Stimulated activated CD8-positive, alpha-beta memory T cell treated with anti-CD3 and anti-CD28 coated beads, Interleukin-7, amount 100 ng/mL, for 48 hours (primary cell): ENCODE measurements around the gene TMEM72.

Experiments
- DNase-seq, 2 donors: peaks; one replicate each; pipeline ENCODE4 v3.0.0-alpha.2; 2020; ENCODE audit warnings: low read depth in 1 of 2; ENCODE audit errors: extremely low read depth in 1 of 2

The TMEM72 gene

DNA sequence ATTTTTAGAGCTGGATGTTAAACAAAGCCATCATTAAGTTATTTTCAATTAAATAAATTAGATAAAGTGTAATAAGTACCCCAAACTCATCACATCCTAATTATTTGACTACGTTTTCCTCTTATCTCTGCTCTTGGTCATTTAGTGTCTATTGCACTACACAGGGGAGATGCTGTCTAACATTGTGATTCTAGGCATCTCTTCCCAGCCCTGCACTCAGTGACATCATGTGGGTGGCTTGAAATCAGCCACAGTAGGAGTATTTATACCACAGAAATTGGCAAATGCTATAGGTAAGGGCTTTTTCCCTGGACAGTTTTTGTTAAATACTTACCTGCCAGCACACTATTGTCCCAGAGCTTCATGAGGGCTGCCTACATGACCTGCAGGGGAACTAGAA is 21.3 kb upstream of the TMEM72 start:
- no peak for DNase-seq

- DNase-seq: no peak
Observed at GRCh38 chr10:44890696-44891563, 20.2 kb upstream of the TMEM72 start.

- no peak for DNase-seq
Observed at GRCh38 chr10:44891721-44892120, 19.4 kb upstream of the TMEM72 start.

GRCh38 chr10:44893604-44894468 is 17.3 kb upstream of the TMEM72 start:
- DNase-seq: no peak

- no peak for DNase-seq
Observed at GRCh38 chr10:44894691-44895090, 16.4 kb upstream of the TMEM72 start.

- no peak for DNase-seq
Observed at GRCh38 chr10:44895280-44895679, 15.9 kb upstream of the TMEM72 start.

GRCh38 chr10:44897049-44897448 is 14.1 kb upstream of the TMEM72 start:
- DNase-seq: no peak

GRCh38 chr10:44898665-44899064 is 12.5 kb upstream of the TMEM72 start:
- DNase-seq: no peak

GRCh38 chr10:44899450-44900080 is 11.6 kb upstream of the TMEM72 start:
- DNase-seq: no peak

GRCh38 chr10:44902941-44903545 is 8.1 kb upstream of the TMEM72 start:
- no peak for DNase-seq

DNA sequence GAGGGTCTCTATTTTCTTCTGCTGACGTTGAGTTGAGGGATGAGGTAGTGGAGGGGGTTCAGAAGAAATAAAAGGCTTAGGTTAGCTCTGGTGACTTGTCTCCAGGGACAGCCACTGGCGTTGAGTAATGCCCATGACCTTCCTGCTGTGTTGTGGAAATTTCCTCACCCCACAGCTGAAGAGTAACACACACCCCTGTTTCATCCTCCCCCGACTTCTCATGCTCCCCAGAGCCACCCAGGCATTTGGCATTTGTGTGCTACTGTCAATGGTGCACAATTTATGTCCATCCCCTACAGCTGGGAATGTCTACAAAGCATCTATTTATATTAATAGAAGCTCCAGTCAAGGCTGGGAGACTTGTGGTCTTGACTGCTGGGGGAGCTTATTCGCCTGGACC is 4.7 kb upstream of the TMEM72 start:
- DNase-seq: no peak

DNA sequence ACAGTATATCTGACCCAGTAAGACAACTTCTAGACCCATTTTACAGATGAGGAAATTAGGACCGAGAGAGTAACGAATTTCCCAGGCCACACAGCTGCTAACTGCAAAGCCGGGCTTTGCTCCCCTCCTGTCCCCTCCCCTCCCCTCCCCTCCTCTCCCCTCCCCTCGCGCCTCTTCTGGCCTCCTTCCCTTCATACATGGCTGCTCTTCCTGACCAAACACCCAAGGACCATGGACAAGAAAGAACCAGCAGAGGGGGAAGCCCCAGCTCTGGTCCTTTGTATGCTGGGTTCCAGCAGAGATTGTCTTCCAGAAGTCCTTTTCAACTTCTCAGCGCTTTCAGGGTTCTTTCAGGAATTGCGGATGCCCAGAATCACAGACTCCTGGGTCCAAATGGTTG is 3.6 kb upstream of the TMEM72 start:
- no peak for DNase-seq

DNA sequence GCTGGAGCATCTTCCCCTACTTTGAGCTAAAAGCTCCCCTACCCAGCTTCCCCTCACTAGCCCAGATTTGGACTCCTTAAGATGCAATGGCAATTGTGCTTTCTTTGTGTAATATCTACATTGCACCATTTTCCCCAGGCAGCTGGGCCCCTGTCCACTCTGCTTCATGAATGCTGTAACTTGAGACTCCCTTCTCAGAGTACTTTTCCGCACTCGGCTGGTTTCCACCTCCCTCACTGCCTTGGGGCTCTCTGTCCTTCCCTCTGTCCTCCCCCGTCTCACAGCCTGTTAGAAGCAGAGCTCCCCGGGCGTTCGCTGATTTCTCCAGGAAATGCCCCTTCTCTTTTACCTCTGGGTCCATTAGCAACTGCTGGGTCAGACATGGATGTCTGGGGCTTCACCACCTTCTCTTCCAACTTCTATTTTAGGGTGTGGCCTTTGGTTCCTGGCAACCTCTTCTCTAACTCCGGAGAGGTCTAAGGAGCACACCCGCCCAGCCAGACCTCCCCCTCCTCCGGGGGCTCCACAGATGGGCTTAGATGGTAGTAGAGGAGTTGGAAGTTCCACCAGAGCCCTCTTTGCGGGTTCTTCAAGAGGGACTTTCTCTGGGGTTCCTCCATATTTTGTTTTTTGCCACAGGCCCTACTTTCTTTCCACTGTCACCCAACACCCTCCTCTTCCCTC is 2.9 kb upstream of the TMEM72 start:
- DNase-seq: no peak

- no peak for DNase-seq
Observed at GRCh38 chr10:44908936-44909630, 2.1 kb upstream of the TMEM72 start.

DNA sequence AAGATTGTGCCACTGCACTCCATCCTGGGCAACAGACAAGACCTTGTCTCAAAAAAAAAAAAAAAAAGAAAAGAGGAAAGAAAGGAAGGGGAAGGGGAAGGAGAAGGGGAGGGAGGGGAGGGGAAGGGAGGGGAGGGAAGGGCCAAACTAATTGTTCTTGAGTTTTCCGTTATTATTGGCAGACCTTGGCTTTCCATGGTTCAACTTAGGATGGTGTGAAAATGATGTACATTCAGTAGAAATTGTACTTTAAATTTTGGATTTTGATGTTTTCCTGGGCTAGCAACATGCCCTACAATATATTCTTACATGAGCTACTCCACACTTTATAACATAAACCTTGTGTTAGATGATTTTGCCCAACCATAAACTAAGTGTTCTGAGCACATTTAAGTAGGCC is 1.2 kb upstream of the TMEM72 start:
- DNase-seq: no peak

DNA sequence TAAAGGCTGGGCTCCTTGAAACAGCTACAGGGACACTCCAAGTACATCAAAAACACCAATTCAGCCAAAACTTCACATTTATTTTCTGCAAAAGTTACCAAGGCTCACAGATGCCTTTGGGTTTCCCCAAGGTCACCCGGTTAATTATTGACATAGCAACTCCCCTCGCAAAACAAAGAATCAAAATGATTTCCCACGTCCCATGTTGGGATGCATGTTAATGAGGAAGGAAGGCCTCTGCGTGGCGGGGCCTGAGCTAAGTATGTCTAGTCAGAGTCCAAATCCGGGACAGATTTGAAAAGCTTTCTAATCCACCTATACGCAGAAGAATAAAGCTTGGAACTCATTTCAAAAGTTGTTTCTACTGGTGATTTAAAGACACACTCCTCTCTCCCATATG is 535 bp upstream of the TMEM72 start:
- DNase-seq: no peak

GRCh38 chr10:44911951-44912350 is 814 bp downstream of the TMEM72 start:
- DNase-seq: no peak

DNA sequence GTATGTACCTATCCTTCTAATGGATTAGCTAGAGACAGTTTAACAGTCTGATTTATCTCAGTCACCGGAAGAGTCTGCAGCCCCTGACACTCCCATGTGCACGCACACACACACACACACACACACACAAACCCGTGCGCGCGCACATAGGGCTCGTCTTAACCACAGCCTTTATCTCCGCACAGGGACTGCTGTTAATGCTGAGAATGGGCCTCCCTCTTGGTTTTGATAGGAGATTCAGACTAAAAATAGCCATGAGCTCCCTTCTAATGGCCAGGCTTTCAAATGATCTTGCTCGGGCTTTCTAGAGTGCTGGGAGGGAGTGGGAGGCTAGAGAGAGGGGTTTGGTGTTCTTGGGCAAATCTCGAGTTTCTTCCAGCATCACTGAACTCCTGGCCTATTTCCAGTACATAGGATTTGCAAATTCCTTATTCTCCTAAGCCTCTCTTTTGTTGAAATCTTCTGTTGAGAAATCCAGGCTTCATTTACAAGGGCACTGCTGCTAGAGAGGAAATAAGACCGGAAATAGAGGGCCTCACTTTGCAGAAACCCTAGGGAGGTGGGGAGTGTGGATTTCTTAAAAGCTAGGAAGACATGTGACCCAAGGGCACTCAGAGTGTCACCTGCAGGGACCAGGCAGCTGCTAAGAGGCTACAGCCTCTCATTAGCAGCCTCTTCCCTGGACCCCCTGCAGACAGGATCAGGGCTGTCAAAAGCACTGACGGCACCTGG is 2.4 kb downstream of the TMEM72 start:
- no peak for DNase-seq

DNA sequence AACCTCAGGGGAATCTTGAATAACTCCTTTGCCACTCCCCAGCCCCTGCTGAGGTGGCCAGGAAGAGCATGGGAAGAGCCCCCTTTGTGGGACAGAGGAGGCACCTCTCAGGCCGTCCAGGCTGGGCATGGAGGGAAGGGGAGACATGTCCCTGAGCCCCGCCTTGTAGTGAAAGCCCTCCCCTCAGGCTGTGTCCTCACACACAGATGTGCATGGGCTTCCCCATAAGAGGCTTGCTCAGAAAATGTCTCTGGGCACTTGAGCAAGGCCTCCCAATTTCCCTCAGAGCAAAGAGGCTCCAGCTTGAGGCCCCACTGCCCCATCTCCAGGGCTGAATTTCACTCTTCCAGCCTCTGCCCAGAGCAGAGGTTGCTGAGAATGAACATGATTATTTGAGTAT is 3.8 kb downstream of the TMEM72 start:
- no peak for DNase-seq
